Caco-2 (cell line): ENCODE results near the gene PRSS33. TPM values are rescaled to one million over a fixed set of nuclear protein-coding genes. Genes with fewer than 3 reads are reported as not detected.

Experiments
- BruUV-seq: library from RNA; stranded (reverse); fragments of 400-500 nt; replicated peaks from 2 replicates; lab custom pipeline; 2021; lab: Mats Ljungman, UMichigan
- CTCF ChIA-PET: fragments of 300-600 bp; sonication (Branson Sonifier 250); formaldehyde crosslinking; loops from one replicate; lab custom pipeline; 2022; ENCODE audit warnings: antibody characterized with exemption; lab: Charles Lee
- POLR2A ChIA-PET: fragments of 300-600 bp; sonication (Branson Sonifier 250); formaldehyde crosslinking; loops from one replicate; lab custom pipeline; 2022; ENCODE audit warnings: antibody characterized with exemption; lab: Charles Lee
- DNase-seq, 2 experiments: peaks; one replicate each; pipeline versions ENCODE4 v3.0.0 to v3.0.0-alpha.2; 2020 to 2022
- H3K27me3 ChIP-seq: replicated peaks from 2 replicates; pipeline ENCODE4 v1.6.0; 2011; ENCODE audit warnings: low read length; ENCODE audit not compliant: control insufficient read depth, insufficient read depth
- H3K36me3 ChIP-seq: 2 replicates; pipeline ENCODE4 v1.5.1; 2011; ENCODE audit warnings: low read length; ENCODE audit not compliant: control insufficient read depth, insufficient read depth
- H3K4me1 ChIP-seq: fragments of 250-450 bp; sonication (Bioruptor Pico); 2 replicates; pipeline ENCODE4 v1.5.1; 2020; ENCODE audit warnings: mild to moderate bottlenecking
- H3K4me3 ChIP-seq: 2 replicates; pipeline ENCODE4 v1.5.1; 2011; ENCODE audit warnings: low read depth, mild to moderate bottlenecking, control low read depth, low read length
- H3K9me3 ChIP-seq: fragments of 250-450 bp; sonication (Bioruptor Pico); 2 replicates; pipeline ENCODE4 v1.5.1; 2020; ENCODE audit warnings: mild to moderate bottlenecking, moderate library complexity
- H3K27ac Mint-ChIP-seq: one replicate; pipeline ENCODE4 v1.8.0; 2022; ENCODE audit warnings: mixed read lengths; ENCODE audit not compliant: unreplicated experiment
- H3K27me3 Mint-ChIP-seq: one replicate; pipeline ENCODE4 v1.8.0; 2022; ENCODE audit warnings: mixed read lengths; ENCODE audit not compliant: insufficient read depth, unreplicated experiment
- H3K36me3 Mint-ChIP-seq: one replicate; pipeline ENCODE4 v1.8.0; 2022; ENCODE audit warnings: mild to moderate bottlenecking, mixed read lengths; ENCODE audit not compliant: insufficient read depth, unreplicated experiment
- H3K4me1 Mint-ChIP-seq: one replicate; pipeline ENCODE4 v1.8.0; 2022; ENCODE audit warnings: low read depth, mixed read lengths; ENCODE audit not compliant: unreplicated experiment
- H3K4me3 Mint-ChIP-seq: one replicate; pipeline ENCODE4 v1.8.0; 2022; ENCODE audit warnings: mild to moderate bottlenecking, moderate library complexity, mixed read lengths; ENCODE audit not compliant: unreplicated experiment
- H3K9me3 Mint-ChIP-seq: one replicate; pipeline ENCODE4 v1.8.0; 2022; ENCODE audit warnings: mixed read lengths; ENCODE audit not compliant: unreplicated experiment
- intact Hi-C: fragments of 100-400 bp; cut with micrococcal nuclease; formaldehyde crosslinking; loops from one replicate; pipeline ENCODE4 v1.10.0; 2022; ENCODE audit not compliant: unreplicated experiment
- total RNA-seq: library from RNA; stranded (reverse); gene quantifications from 2 replicates; pipeline ENCODE4 v1.2.3, GENCODE V29; 2022
- TF ChIP-seq, protein P1 (sequence below), 2 experiments: fragments of 200-600 bp in 1 of 2; IDR thresholded peaks; 1 replicate in 1 of 2; 2 replicates in 1 of 2; pipeline versions ENCODE4 v1.5.1 to v1.8.0; 2011 to 2022; ENCODE audit warnings: antibody characterized with exemption in 1 of 2, control low read depth in 1 of 2, inconsistent platforms in 1 of 2, low read depth in 1 of 2, low read length in 1 of 2, mild to moderate bottlenecking in 1 of 2, moderate library complexity in 1 of 2; ENCODE audit not compliant: insufficient read depth in 1 of 2, severe bottlenecking in 1 of 2, unreplicated experiment in 1 of 2

The PRSS33 gene
- total RNA-seq, 1 experiment from 2014 or later = not detected

DNA sequence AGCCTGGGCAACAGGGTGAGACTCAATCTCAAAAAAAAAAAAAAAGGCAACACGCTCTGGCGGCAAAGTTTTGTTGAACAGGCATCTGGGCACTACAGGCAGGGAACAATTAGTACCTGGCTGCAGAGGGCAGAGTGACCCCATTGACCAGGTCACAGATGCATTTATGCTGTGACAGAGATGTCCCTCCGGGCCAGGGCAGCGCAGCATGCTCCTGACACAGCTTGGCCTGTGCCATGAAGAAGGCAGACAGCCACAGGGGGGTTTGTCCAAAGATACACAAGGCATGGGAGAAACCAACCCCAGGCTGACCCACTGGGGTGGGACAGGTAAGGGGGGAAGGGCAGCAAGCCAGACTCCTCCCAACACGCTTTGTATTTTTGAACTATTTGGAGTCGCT lies 42.6 kb downstream of the PRSS33 start:
- H3K9me3 Mint-ChIP-seq = no peaks in the 10 kb centered on the region
- no TSS peak for BruUV-seq
- H3K9me3 ChIP-seq = no peaks in the 10 kb centered on the region

DNA sequence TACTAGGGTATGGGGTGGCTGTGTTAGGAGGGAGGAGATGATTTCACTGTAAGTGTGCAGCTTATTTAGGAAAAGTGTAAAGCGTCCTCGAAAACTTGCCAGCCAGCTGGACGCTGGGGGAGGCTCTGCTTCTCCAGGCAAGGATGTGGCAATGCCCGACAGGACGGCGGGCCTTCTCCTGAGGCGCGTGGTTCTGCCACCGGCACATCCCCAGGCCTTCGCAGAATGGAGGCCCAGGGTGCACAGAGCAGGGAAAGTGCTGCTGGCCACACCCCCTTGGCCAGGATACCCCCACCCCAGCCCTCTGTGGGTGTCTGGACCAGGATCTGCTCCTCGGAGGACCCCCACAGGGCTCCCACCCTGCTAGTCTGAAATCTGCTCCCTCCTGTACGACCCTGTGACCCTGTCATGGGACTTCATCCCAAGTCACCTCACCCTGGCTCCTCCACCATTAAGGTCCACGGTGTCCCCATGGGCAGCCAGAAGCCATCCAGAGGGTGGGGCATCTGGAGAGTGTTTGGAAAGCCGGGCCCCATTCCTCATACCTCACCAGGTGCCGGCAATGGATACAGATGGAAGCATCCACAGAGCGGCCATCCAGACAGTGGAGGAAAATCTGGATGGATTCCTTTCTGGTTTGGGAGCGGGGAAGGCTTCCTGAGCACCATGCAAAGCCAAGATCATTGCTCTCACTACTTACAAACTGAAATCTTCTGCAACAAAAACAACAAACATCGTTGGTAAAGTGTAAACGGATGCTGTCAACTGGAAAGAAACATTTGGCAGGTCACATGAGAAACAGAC lies 44.2 kb downstream of the PRSS33 start:
- Histone ChIP-seq H3K36me3 (no peaks in the 10 kb centered on the region), H3K4me3 (no peak overlapping the region), H3K9me3 (no peaks in the 10 kb centered on the region), H3K27me3 (no peaks in the 10 kb centered on the region), H3K4me1 (no peaks in the 10 kb centered on the region)
- no TSS peak for BruUV-seq
- ChIA-PET POLR2A (no interaction called here), CTCF (no interaction called here)
- H3K9me3 Mint-ChIP-seq = no peaks in the 10 kb centered on the region
- H3K4me1 Mint-ChIP-seq = no peaks in the 10 kb centered on the region
- H3K27ac Mint-ChIP-seq = no peak overlapping the region
- TF ChIP-seq, protein P1, sequence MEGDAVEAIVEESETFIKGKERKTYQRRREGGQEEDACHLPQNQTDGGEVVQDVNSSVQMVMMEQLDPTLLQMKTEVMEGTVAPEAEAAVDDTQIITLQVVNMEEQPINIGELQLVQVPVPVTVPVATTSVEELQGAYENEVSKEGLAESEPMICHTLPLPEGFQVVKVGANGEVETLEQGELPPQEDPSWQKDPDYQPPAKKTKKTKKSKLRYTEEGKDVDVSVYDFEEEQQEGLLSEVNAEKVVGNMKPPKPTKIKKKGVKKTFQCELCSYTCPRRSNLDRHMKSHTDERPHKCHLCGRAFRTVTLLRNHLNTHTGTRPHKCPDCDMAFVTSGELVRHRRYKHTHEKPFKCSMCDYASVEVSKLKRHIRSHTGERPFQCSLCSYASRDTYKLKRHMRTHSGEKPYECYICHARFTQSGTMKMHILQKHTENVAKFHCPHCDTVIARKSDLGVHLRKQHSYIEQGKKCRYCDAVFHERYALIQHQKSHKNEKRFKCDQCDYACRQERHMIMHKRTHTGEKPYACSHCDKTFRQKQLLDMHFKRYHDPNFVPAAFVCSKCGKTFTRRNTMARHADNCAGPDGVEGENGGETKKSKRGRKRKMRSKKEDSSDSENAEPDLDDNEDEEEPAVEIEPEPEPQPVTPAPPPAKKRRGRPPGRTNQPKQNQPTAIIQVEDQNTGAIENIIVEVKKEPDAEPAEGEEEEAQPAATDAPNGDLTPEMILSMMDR (IDR thresholded peaks at IDR 0.05; ENCODE audit: insufficient read depth in 1 of 2, low read depth in 1 of 2, low read length in 1 of 2, severe bottlenecking in 1 of 2, unreplicated experiment in 1 of 2) = no peak
- H3K27me3 Mint-ChIP-seq = no peaks in the 10 kb centered on the region
- H3K36me3 Mint-ChIP-seq = no peaks in the 10 kb centered on the region
- H3K4me3 Mint-ChIP-seq = no peak overlapping the region
- intact Hi-C loops = no loop called here
- no peak for DNase-seq

More for the DNA sequence above, 42.6 kb downstream of the PRSS33 start:
- Histone ChIP-seq H3K36me3 (no peaks in the 10 kb centered on the region; the same call in 1 of the 2 replicates), H3K27me3 (no peaks in the 10 kb centered on the region), H3K4me1 (no peaks in the 10 kb centered on the region), H3K4me3 (no peak overlapping the region)
- Mint-ChIP-seq H3K27ac (no peak overlapping the region), H3K4me1 (no peaks in the 10 kb centered on the region), H3K27me3 (no peaks in the 10 kb centered on the region), H3K36me3 (no peaks in the 10 kb centered on the region), H3K4me3 (no peak overlapping the region)
- POLR2A ChIA-PET = no interaction called here
- no peak for DNase-seq
- intact Hi-C loops = no loop called here
- TF ChIP-seq, protein P1 (IDR thresholded peaks at IDR 0.05; ENCODE audit: insufficient read depth in 1 of 2, low read depth in 1 of 2, low read length in 1 of 2, severe bottlenecking in 1 of 2, unreplicated experiment in 1 of 2) = no peak
- CTCF ChIA-PET = no interaction called here

DNA sequence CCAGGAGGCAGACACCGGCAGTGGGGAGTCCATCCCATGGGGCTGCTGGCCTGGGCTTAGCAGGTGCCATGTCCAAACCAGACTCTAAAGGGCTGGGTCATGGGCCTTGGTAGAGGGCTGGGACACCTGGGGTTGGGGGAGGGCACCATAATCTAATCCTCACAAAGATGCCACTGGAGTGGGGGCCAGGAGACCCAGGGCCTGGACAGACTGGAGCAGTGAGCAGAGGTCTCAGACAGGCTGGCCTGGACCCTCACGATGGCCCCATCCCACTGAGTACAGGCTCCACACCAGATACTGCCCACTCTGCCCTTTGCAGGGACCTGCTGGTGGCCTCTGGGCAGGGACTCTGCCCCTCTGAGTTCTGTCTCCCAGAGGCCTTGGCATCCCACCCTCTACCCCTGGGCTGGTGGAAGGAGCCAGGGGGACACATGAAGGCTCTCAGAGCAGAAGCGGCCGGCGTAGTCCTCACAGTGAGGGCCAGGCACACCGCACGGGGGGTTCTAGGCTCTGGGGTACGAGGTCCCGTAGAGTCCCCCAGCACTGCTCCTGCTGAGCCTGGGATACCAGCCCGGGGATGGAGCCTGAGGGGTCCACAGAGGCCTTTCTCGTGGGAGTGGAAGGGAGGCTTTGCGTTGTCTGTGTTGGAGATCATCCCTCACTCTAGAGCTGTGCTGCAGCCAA lies 44.9 kb downstream of the PRSS33 start:
- Mint-ChIP-seq H3K36me3 (no peaks in the 10 kb centered on the region), H3K27me3 (no peaks in the 10 kb centered on the region), H3K27ac (no peak overlapping the region), H3K9me3 (no peaks in the 10 kb centered on the region), H3K4me3 (no peak overlapping the region), H3K4me1 (no peaks in the 10 kb centered on the region)
- Histone ChIP-seq H3K27me3 (no peaks in the 10 kb centered on the region), H3K36me3 (no peaks in the 10 kb centered on the region), H3K4me3 (no peak overlapping the region), H3K9me3 (no peaks in the 10 kb centered on the region), H3K4me1 (no peaks in the 10 kb centered on the region)
- TF ChIP-seq, protein P1 (IDR thresholded peaks at IDR 0.05; ENCODE audit: insufficient read depth in 1 of 2, low read depth in 1 of 2, low read length in 1 of 2, severe bottlenecking in 1 of 2, unreplicated experiment in 1 of 2) = no peak
- no TSS peak for BruUV-seq
- no peak for DNase-seq
- POLR2A ChIA-PET = no interaction called here
- CTCF ChIA-PET = interaction anchor here (0.7 kb wide), 2 partner anchors 69 to 116 kb away, joined by 6 read pairs; no protein-coding TSS in a partner anchor
- intact Hi-C loops = no loop called here
